CD14-positive monocyte (primary cell): Measurements from ENCODE around the gene BPI. TPM values are rescaled to one million over a fixed set of nuclear protein-coding genes. Genes with fewer than 3 reads are reported as not detected.
A peak's percentile ranks its signal among the peaks of the same experiment; 100 is the strongest.
"Not testable (repeated sequence)": the region's sequence is repeated elsewhere in the genome, so short reads cannot be mapped to it uniquely, and the experiment has no call there.

ENCODE experiments used
- DNase-seq, 3 donors: peaks; one replicate each; pipeline ENCODE4 v3.0.0-alpha.2; 2011 to 2022
- H2AFZ ChIP-seq: 2 replicates; pipeline ENCODE4 v1.6.0; 2012; ENCODE audit warnings: mild to moderate bottlenecking, low read depth, low read length, inconsistent platforms; ENCODE audit not compliant: insufficient read depth, poor library complexity, severe bottlenecking
- H3K27ac ChIP-seq, 2 donors: 1 replicate in 1 of 2; 2 replicates in 1 of 2; pipeline ENCODE4 v1.5.1; 2012 to 2013; ENCODE audit warnings: low read length in 2 of 2, control low read depth in 1 of 2, inconsistent platforms in 1 of 2, low read depth in 1 of 2, mild to moderate bottlenecking in 1 of 2
- H3K27me3 ChIP-seq, 2 donors: one replicate each; pipeline versions ENCODE4 v1.6.0 to v1.6.1; 2011 to 2013; ENCODE audit warnings: low read length in 2 of 2; ENCODE audit not compliant: control insufficient read depth in 2 of 2, insufficient read depth in 2 of 2
- H3K36me3 ChIP-seq, 2 donors: replicated peaks in 1 of 2; 1 replicate in 1 of 2; 2 replicates in 1 of 2; pipeline versions ENCODE4 v1.5.1 to v1.6.1; 2012 to 2013; ENCODE audit warnings: low read length in 2 of 2, control low read depth in 1 of 2, inconsistent platforms in 1 of 2, mild to moderate bottlenecking in 1 of 2; ENCODE audit not compliant: insufficient read depth in 2 of 2, control insufficient read depth in 1 of 2
- H3K4me1 ChIP-seq, 2 donors: 1 replicate in 1 of 2; 2 replicates in 1 of 2; pipeline versions ENCODE4 v1.5.1 to v1.6.1; 2012 to 2013; ENCODE audit warnings: low read length in 2 of 2, control low read depth in 1 of 2, inconsistent platforms in 1 of 2, mild to moderate bottlenecking in 1 of 2, moderate library complexity in 1 of 2; ENCODE audit not compliant: insufficient read depth in 2 of 2, control insufficient read depth in 1 of 2
- H3K4me2 ChIP-seq: replicated peaks from 2 replicates; pipeline ENCODE3; 2012; ENCODE audit warnings: low read length, moderate library complexity, mild to moderate bottlenecking; ENCODE audit not compliant: poor library complexity, severe bottlenecking; ENCODE audit errors: extremely low read depth
- H3K4me3 ChIP-seq, 3 experiments: fragments of 200-600 bp in 1 of 3; sonication (generic) in 1 of 3; replicated peaks in 1 of 3; 1 replicate in 2 of 3; 2 replicates in 1 of 3; pipeline ENCODE4 v1.5.1; 2011 to 2013; ENCODE audit warnings: low read length in 3 of 3, mild to moderate bottlenecking in 3 of 3, control low read depth in 2 of 3, low read depth in 2 of 3, inconsistent platforms in 1 of 3, moderate library complexity in 1 of 3
- H3K79me2 ChIP-seq: 2 replicates; pipeline ENCODE4 v1.6.0; 2012; ENCODE audit warnings: mild to moderate bottlenecking, control low read depth, inconsistent platforms, low read length, moderate library complexity; ENCODE audit not compliant: insufficient read depth
- H3K9ac ChIP-seq: 2 replicates; pipeline ENCODE4 v1.6.0; 2017; ENCODE audit warnings: low read length, mild to moderate bottlenecking; ENCODE audit not compliant: insufficient read depth, poor library complexity, severe bottlenecking
- H3K9me3 ChIP-seq, 2 donors: replicated peaks in 1 of 2; 1 replicate in 1 of 2; 2 replicates in 1 of 2; pipeline versions ENCODE4 v1.5.1 to v1.6.1; 2012 to 2013; ENCODE audit warnings: low read length in 2 of 2, control low read depth in 1 of 2; ENCODE audit not compliant: control insufficient read depth in 1 of 2, insufficient read depth in 1 of 2
- H4K20me1 ChIP-seq: 2 replicates; pipeline ENCODE4 v1.6.0; 2012; ENCODE audit warnings: mild to moderate bottlenecking, low read length, control low read depth, moderate library complexity; ENCODE audit not compliant: insufficient read depth
- H3K27ac Mint-ChIP-seq, 7 donors: one replicate each; pipeline ENCODE4 v1.8.0; 2020; ENCODE audit warnings: mild to moderate bottlenecking in 7 of 7, mixed read lengths in 7 of 7, moderate library complexity in 6 of 7, inconsistent platforms in 2 of 7
- H3K27me3 Mint-ChIP-seq, 3 donors: one replicate each; pipeline ENCODE4 v1.8.0; 2021 to 2022; ENCODE audit warnings: low read depth in 3 of 3, mild to moderate bottlenecking in 3 of 3, mixed read lengths in 3 of 3, moderate library complexity in 3 of 3, inconsistent platforms in 1 of 3
- H3K36me3 Mint-ChIP-seq, 2 donors: one replicate each; pipeline ENCODE4 v1.8.0; 2020; ENCODE audit warnings: mixed read lengths in 2 of 2, inconsistent platforms in 1 of 2, mild to moderate bottlenecking in 1 of 2
- H3K4me1 Mint-ChIP-seq: one replicate; pipeline ENCODE4 v1.8.0; 2020; ENCODE audit warnings: mild to moderate bottlenecking, mixed read lengths
- H3K4me3 Mint-ChIP-seq, 2 donors: one replicate each; pipeline ENCODE4 v1.8.0; 2020; ENCODE audit warnings: mild to moderate bottlenecking in 2 of 2, mixed read lengths in 2 of 2, moderate library complexity in 1 of 2
- H3K9me3 Mint-ChIP-seq, 7 donors: one replicate each; pipeline ENCODE4 v1.8.0; 2020 to 2022; ENCODE audit warnings: mixed read lengths in 7 of 7, mild to moderate bottlenecking in 6 of 7, moderate library complexity in 6 of 7, inconsistent platforms in 2 of 7
- WGBS: methylation state at CpG from one replicate; pipeline ENCODE4 v1.1.5; 2013; ENCODE audit warnings: missing lambda C conversion rate; ENCODE audit not compliant: insufficient coverage; 5-methylcytosine and 5-hydroxymethylcytosine counted together
- intact Hi-C, 2 donors: fragments of 100-400 bp; cut with micrococcal nuclease; formaldehyde crosslinking; loops; one replicate each; pipeline versions ENCODE4 v1.15.0 to v1.15.1; 2023
- polyA plus RNA-seq, 3 donors: library from polyadenylated mRNA; depleted of rRNA in 1 of 3; unstranded in 2 of 3; stranded (reverse) in 1 of 3; fragments of 300-500 nt in 2 of 3; fragments of >200 nt in 1 of 3; fragmentation: Illumina TruSeq in 2 of 3; gene quantifications; 1 replicate in 2 of 3; 2 replicates in 1 of 3; pipeline ENCODE4 v1.2.3, GENCODE V29; 2012 to 2021
- TF ChIP-seq, protein P1 (sequence below): fragments of 200-600 bp; IDR thresholded peaks from one replicate; pipeline ENCODE4 v1.8.0; 2022; ENCODE audit warnings: antibody characterized with exemption, mild to moderate bottlenecking

Gene BPI
- polyA plus RNA-seq, 3 donors: 8.2 to 9.0 (median 8.7) TPM

DNA sequence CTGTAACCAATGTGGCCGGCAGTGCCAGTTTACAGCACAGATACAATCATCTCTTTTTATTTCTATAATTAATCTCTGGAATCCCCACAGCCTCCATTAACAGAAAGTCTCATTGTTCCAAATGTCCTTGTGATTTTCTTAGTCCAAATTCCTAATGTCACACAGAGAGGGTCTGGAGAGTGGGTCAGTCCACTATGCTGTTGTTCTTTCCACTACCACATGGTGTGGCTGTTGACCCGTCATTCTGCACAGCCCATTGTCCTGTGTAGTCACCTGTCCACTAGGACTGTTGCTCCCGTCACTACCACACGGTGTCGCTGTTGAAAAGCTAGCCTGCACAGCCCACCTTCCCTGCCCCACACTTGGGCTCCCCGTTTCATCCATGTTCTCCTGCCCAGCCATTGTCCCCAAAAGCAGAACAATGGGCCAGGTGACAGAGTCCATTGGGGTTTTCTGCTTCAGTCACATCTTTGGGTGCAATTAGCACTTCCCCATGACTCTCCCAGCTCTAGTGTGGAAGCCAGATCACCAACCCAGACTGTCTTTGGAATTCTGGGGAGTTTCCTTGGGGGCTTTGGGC lies 33.7 kb downstream of the BPI start:
- H3K36me3 Mint-ChIP-seq: peaks cover 8 to 9% of the 10 kb centered on the region in 2 donors
- H3K27me3 ChIP-seq: peaks cover 0 to 17% of the 10 kb centered on the region in 2 donors
- H3K27me3 Mint-ChIP-seq: peaks cover 19 to 37% (median 24%) of the 10 kb centered on the region in 3 donors
- no peak overlapping the region for H2AFZ ChIP-seq
- H3K4me3 Mint-ChIP-seq: no peak overlapping the region
- peaks cover 12 to 21% (median 17%) of the 10 kb centered on the region in 7 donors for H3K9me3 Mint-ChIP-seq
- H3K36me3 ChIP-seq: no peaks in the 10 kb centered on the region
- H3K4me1 Mint-ChIP-seq: no peaks in the 10 kb centered on the region
- H3K27ac ChIP-seq: no peak overlapping the region
- peaks cover 9 to 13% of the 10 kb centered on the region in 2 donors for H3K9me3 ChIP-seq
- H4K20me1 ChIP-seq: no peaks in the 10 kb centered on the region
- intact Hi-C loops: no loop called here
- H3K4me2 ChIP-seq: no peak overlapping the region
- H3K79me2 ChIP-seq: no peaks in the 10 kb centered on the region
- DNase-seq: peak in 1 of 3 donors; percentile 14
- TF ChIP-seq, protein P1, sequence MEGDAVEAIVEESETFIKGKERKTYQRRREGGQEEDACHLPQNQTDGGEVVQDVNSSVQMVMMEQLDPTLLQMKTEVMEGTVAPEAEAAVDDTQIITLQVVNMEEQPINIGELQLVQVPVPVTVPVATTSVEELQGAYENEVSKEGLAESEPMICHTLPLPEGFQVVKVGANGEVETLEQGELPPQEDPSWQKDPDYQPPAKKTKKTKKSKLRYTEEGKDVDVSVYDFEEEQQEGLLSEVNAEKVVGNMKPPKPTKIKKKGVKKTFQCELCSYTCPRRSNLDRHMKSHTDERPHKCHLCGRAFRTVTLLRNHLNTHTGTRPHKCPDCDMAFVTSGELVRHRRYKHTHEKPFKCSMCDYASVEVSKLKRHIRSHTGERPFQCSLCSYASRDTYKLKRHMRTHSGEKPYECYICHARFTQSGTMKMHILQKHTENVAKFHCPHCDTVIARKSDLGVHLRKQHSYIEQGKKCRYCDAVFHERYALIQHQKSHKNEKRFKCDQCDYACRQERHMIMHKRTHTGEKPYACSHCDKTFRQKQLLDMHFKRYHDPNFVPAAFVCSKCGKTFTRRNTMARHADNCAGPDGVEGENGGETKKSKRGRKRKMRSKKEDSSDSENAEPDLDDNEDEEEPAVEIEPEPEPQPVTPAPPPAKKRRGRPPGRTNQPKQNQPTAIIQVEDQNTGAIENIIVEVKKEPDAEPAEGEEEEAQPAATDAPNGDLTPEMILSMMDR: peak; percentile 38
- H3K4me3 ChIP-seq: no peak overlapping the region
- no peaks in the 10 kb centered on the region for H3K4me1 ChIP-seq
- H3K9ac ChIP-seq: no peak overlapping the region
- 40% methylated on average over 6 of the region's 6 CpGs for WGBS
- peak overlapping the region in 1 of 7 donors; percentile 16 for H3K27ac Mint-ChIP-seq

DNA sequence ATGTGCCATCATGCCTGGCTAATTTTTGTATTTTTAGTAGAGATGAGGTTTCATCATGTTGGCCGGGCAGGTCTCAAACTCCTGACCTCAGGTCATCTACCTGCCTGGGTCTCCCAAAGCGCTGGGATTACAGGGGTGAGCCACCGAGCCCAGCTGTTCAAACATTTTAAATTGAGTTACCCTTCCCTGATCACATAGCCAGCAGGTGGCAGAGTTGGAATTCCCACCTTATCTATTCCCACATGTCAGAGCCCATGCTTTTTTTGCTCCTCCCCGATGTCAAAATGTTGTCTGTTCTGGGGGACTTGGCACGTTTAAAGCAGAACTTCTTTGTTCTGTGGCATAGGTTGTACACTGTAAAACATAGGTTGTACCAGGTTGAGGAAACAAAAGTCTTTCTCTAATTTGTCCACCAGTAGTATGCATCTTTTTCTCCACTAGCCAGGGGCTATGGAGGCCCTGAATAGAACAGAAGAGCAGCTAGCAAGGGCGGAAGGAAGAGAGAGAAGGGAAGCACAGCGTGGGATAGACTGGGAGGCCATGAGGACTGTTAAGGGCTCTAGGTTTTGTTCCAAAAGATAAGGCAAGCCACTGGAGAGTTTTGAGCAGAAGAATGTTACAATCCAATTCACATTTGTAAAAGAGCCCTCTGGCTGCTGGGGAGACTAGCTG lies 35.0 kb downstream of the BPI start:
- Mint-ChIP-seq H3K4me1 (no peaks in the 10 kb centered on the region), H3K27me3 (peaks cover 23 to 35% (median 24%) of the 10 kb centered on the region in 3 donors), H3K9me3 (peaks cover 12 to 21% (median 17%) of the 10 kb centered on the region in 7 donors), H3K36me3 (peaks cover 6% of the 10 kb centered on the region in 2 donors), H3K4me3 (no peak overlapping the region), H3K27ac (no peak overlapping the region)
- H3K4me2 ChIP-seq: no peak overlapping the region
- H3K79me2 ChIP-seq: no peaks in the 10 kb centered on the region
- H3K9ac ChIP-seq: no peak overlapping the region
- DNase-seq: no peak
- intact Hi-C loops: no loop called here
- peaks cover 0 to 17% of the 10 kb centered on the region in 2 donors for H3K27me3 ChIP-seq
- H4K20me1 ChIP-seq: no peaks in the 10 kb centered on the region
- H3K27ac ChIP-seq: no peak overlapping the region
- H3K9me3 ChIP-seq: peaks cover 9 to 13% of the 10 kb centered on the region in 2 donors
- TF ChIP-seq, protein P1: no peak
- H3K36me3 ChIP-seq: no peaks in the 10 kb centered on the region
- no peak overlapping the region for H3K4me3 ChIP-seq
- no peak overlapping the region for H2AFZ ChIP-seq
- 50% methylated on average over 2 of the region's 7 CpGs for WGBS
- no peaks in the 10 kb centered on the region for H3K4me1 ChIP-seq

DNA sequence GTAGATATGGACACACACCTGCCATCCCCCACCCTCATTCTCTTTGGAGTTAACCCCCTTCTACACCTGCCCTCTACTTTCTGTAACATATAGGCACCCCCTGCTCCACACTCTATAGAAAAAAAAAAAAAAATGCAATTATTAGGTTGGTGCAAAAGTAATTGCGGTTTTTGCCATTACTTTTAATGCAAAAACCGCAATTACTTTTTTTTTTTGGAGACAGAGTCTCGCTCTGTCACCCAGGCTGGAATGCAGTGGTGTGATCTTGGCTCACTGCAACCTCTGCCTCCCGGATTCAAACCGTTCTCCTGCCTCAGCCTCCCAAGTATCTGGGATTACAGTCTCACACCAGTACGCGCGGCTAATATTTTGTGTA lies 35.6 kb downstream of the BPI start:
- H3K4me1 ChIP-seq, H3K4me2 ChIP-seq, H3K9ac ChIP-seq, H3K4me1 Mint-ChIP-seq, H3K4me3 ChIP-seq, H3K27ac Mint-ChIP-seq, H3K79me2 ChIP-seq, H2AFZ ChIP-seq, H3K36me3 Mint-ChIP-seq, intact Hi-C loops, DNase-seq, H3K36me3 ChIP-seq, H3K27ac ChIP-seq, H4K20me1 ChIP-seq, H3K4me3 Mint-ChIP-seq: not testable (repeated sequence)
- peaks cover 9 to 13% of the 10 kb centered on the region in 2 donors for H3K9me3 ChIP-seq
- peaks cover 0 to 17% of the 10 kb centered on the region in 2 donors for H3K27me3 ChIP-seq
- WGBS: 90% methylated on average over 2 of the region's 8 CpGs
- H3K9me3 Mint-ChIP-seq: peaks cover 12 to 21% (median 16%) of the 10 kb centered on the region in 7 donors
- H3K27me3 Mint-ChIP-seq: peaks cover 22 to 35% (median 23%) of the 10 kb centered on the region in 3 donors
